Measurements from ENCODE around the gene PPM1L.

GRCh38 chr3:160981217-160981938, 225.3 kb downstream of the PPM1L start:
- TF ChIP-seq EZH2 (IDR thresholded peaks at IDR 0.05; ENCODE audit: borderline replicate concordance, insufficient read depth, low read depth, low read length, poor library complexity, severe bottlenecking) (no peak), CTCF (IDR thresholded peaks at IDR 0.05) (no peak)

All from B cell (primary cell).